Karpas-422 (cell line): ENCODE measurements around the gene ADAMTS4. TPM values are rescaled to one million over a fixed set of nuclear protein-coding genes. Genes with fewer than 3 reads are reported as not detected.
"Not testable (repeated sequence)": the region's sequence is repeated elsewhere in the genome, so short reads cannot be mapped to it uniquely, and the experiment has no call there.

Source experiments
- DNase-seq: peaks from one replicate; pipeline ENCODE4 v3.0.0-alpha.2; 2015
- H2AFZ ChIP-seq: fragments of 200-600 bp; sonication (generic); 2 replicates; pipeline ENCODE4 v1.6.1; 2014; ENCODE audit warnings: antibody characterized with exemption, low read length, mixed read lengths
- H3K27ac ChIP-seq: fragments of 200-600 bp; sonication (generic); 2 replicates; pipeline ENCODE4 v1.5.1; 2014; ENCODE audit warnings: mild to moderate bottlenecking, low read length, moderate library complexity
- H3K27me3 ChIP-seq: fragments of 200-600 bp; sonication (generic); 2 replicates; pipeline ENCODE4 v1.6.1; 2014; ENCODE audit warnings: low read length, mixed read lengths
- H3K36me3 ChIP-seq: fragments of 200-600 bp; sonication (generic); 2 replicates; pipeline ENCODE4 v1.6.1; 2014; ENCODE audit warnings: low read length, mixed read lengths; ENCODE audit not compliant: insufficient read depth
- H3K4me1 ChIP-seq: fragments of 200-600 bp; sonication (generic); 2 replicates; pipeline ENCODE4 v1.6.1; 2014; ENCODE audit warnings: mild to moderate bottlenecking, low read length, mixed read lengths
- H3K4me2 ChIP-seq: fragments of 200-600 bp; sonication (generic); 2 replicates; pipeline ENCODE4 v1.6.1; 2014; ENCODE audit warnings: low read length, low read depth, mild to moderate bottlenecking; ENCODE audit not compliant: poor library complexity, severe bottlenecking
- H3K4me3 ChIP-seq: fragments of 200-600 bp; sonication (generic); 2 replicates; pipeline ENCODE4 v1.5.1; 2014; ENCODE audit warnings: mild to moderate bottlenecking, antibody characterized with exemption, low read length, mixed read lengths
- H3K79me2 ChIP-seq: fragments of 200-600 bp; sonication (generic); 2 replicates; pipeline ENCODE4 v1.6.1; 2014; ENCODE audit warnings: mild to moderate bottlenecking, low read length, mixed read lengths
- H3K9ac ChIP-seq: fragments of 200-600 bp; sonication (generic); 2 replicates; pipeline ENCODE4 v1.6.0; 2014; ENCODE audit warnings: low read length
- H3K9me2 ChIP-seq: fragments of 200-600 bp; sonication (generic), shearing (Covaris generic); replicated peaks from 2 replicates; pipeline ENCODE4 v1.6.0; 2014; ENCODE audit warnings: mild to moderate bottlenecking, low read length, moderate library complexity; ENCODE audit not compliant: insufficient read depth
- H3K9me3 ChIP-seq: fragments of 300-700, 200-600 bp; sonication (generic); 2 replicates; pipeline ENCODE4 v1.6.1; 2014; ENCODE audit warnings: low read length, mixed read lengths
- H4K20me1 ChIP-seq: fragments of 200-600 bp; sonication (generic); 2 replicates; pipeline ENCODE4 v1.6.1; 2014; ENCODE audit warnings: mild to moderate bottlenecking, antibody characterized with exemption, low read length, low read depth; ENCODE audit not compliant: insufficient read depth
- total RNA-seq: library from RNA; depleted of rRNA; stranded (reverse); fragments of >200 nt; shearing (Covaris generic); gene quantifications from 2 replicates; pipeline ENCODE4 v1.2.3, GENCODE V29; 2014; ENCODE audit warnings: low replicate concordance

Gene ADAMTS4
- total RNA-seq, 1 experiment from 2014 or later: 0.15 TPM

DNA sequence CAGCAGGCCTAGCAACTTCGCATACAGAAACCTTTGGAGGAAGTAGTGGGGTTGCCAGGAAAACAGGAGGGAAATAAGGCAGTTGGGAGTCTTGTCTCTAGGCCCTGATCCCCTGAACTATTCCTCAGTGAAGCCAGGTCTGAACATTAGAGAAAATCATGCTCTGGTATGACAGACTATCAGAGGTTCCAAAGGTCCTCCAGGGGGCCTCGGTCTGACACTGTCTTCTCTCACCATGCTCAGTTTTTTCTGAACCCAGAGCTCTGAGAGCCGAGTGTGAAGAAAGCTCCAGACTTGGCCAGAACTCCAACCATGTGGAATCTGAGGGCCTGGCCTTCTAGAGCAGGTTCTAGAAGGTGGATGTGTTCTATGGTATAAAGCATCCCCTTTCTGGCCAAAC lies 31.0 kb upstream of the ADAMTS4 start:
- H3K9me2 ChIP-seq: no peaks in the 10 kb centered on the region
- peak; percentile 73 for DNase-seq
- peaks cover 20% of the 10 kb centered on the region for H3K4me1 ChIP-seq
- H3K27me3 ChIP-seq: no peaks in the 10 kb centered on the region
- no peak overlapping the region for H3K27ac ChIP-seq
- H3K79me2 ChIP-seq: 0 out of 2 replicates have a peak, but pooled peaks cover 4% of the 10 kb centered on the region
- H3K9me3 ChIP-seq: no peaks in the 10 kb centered on the region
- no peak overlapping the region for H3K4me3 ChIP-seq
- H4K20me1 ChIP-seq: no peaks in the 10 kb centered on the region
- H3K4me2 ChIP-seq: no peak overlapping the region
- peaks cover 12% of the 10 kb centered on the region; the same call in 1 of the 2 replicates for H3K36me3 ChIP-seq
- H3K9ac ChIP-seq: no peak overlapping the region
- no peak overlapping the region for H2AFZ ChIP-seq

DNA sequence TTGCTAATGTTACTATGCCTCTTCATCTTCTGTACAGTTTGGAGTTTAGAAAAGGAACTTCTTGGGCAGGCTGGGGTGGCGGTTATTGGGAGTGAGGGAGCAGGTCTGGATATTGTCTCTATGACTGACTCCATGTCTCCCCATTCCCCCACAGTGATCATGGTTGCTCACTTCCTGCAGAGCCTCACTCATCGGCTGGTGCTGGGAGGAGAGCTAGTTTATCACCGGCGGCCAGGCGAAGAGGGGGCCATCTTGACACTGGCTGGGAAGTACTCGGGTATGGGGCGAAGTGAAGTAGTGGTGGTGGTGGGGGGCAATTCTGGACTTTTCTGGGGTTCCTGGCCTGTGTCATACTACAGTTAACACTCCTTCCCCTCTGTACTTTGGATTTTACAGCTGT lies 29.2 kb upstream of the ADAMTS4 start:
- H4K20me1 ChIP-seq: no peaks in the 10 kb centered on the region
- H3K9me2 ChIP-seq: no peaks in the 10 kb centered on the region
- no peak overlapping the region for H2AFZ ChIP-seq
- peaks cover 20% of the 10 kb centered on the region for H3K4me1 ChIP-seq
- H3K36me3 ChIP-seq: peaks cover 12% of the 10 kb centered on the region; the same call in 1 of the 2 replicates
- H3K4me2 ChIP-seq: peak overlapping the region; percentile 87
- DNase-seq: no peak
- no peaks in the 10 kb centered on the region for H3K27me3 ChIP-seq
- no peak overlapping the region for H3K27ac ChIP-seq
- H3K9me3 ChIP-seq: no peaks in the 10 kb centered on the region
- no peak overlapping the region for H3K9ac ChIP-seq
- H3K4me3 ChIP-seq: no peak overlapping the region
- H3K79me2 ChIP-seq: 0 out of 2 replicates have a peak, but pooled peaks cover 4% of the 10 kb centered on the region

DNA sequence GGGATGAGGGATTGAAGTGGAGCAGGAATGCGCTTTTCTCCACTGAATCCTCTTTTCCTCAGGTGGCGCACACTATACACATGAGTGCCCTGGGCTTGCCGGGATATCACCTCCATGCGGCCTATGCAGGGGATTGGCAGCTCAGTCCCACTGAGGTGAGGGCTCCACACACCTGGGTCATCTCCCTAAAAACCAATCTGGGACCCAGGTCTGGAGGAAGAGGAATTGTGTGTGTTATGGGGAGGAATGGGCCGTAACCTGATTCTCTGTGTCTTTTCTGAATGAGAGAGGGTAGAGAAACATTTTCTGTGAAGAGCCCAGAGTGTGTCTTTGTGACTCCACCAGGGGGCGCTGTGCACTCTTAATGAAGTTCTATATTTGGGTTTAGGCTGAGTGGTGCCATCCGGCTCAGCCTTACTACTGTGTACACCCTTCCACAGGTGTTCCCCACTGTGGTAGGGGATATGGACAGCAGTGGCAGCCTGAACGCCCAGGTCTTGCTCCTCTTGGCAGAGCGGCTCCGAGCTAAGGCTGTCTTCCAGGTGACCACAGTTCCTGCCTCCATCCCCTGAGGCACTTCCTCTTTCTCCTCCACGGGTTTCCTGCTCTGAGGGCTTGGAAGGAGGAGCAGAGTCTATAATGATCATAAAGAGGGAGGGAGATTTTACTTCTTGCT lies 28.5 kb upstream of the ADAMTS4 start:
- no peaks in the 10 kb centered on the region for H4K20me1 ChIP-seq
- H3K27ac ChIP-seq: peak overlapping the region; percentile 43
- H3K79me2 ChIP-seq: 0 out of 2 replicates have a peak, but pooled peaks cover 4% of the 10 kb centered on the region
- peak overlapping the region; percentile 79 for H3K4me3 ChIP-seq
- peak overlapping the region; percentile 53; the same call in 1 of the 2 replicates for H2AFZ ChIP-seq
- H3K9ac ChIP-seq: peak overlapping the region; percentile 73
- H3K9me2 ChIP-seq: no peaks in the 10 kb centered on the region
- no peaks in the 10 kb centered on the region for H3K9me3 ChIP-seq
- no peaks in the 10 kb centered on the region for H3K27me3 ChIP-seq
- H3K4me1 ChIP-seq: peaks cover 20% of the 10 kb centered on the region
- peak; percentile 95 for DNase-seq
- peaks cover 12% of the 10 kb centered on the region; the same call in 1 of the 2 replicates for H3K36me3 ChIP-seq
- peak overlapping the region; percentile 87 for H3K4me2 ChIP-seq

DNA sequence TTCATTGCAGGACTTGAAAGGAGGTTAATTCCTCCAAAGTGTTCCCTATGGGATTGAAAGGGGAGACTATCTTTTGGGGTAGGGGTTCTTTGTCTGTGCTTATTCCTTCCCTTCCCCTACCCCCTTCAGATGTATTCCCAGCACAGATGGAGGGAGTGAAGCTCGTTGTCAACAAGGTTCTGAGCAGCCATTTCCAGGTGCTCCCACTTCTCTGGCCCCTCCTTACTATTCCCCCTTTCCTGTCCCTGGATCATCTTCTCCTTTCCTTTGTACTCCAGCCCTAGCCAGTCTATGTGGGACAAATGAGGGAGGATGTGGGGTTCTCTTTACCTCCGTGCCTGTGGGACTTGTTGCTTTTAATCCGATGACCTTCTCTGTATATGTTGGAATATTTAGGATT lies 27.9 kb upstream of the ADAMTS4 start:
- no peaks in the 10 kb centered on the region for H3K9me3 ChIP-seq
- peak overlapping the region; percentile 73 for H3K9ac ChIP-seq

DNA sequence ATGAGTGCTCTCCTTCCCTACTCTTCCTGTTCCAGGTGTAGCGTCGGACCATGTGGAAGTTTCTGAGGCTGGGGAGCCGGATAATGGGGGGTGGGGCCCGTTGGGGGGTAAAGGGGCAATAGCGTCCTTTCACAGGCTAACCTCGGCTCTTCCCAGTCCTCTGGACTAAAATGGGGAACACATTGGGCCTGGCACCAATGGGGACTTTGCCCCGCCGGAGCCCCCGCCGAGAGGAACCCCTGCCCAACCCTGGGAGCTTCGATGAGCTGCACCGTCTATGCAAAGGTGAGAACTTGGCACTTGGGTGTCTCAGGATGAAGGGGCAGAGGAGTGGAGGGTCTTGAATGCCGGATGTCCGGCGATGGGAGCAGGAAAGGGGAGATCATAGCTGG lies 27.5 kb upstream of the ADAMTS4 start:
- H3K4me1 ChIP-seq: peaks cover 20% of the 10 kb centered on the region
- peak overlapping the region; percentile 87 for H3K4me2 ChIP-seq
- H3K9me2 ChIP-seq: no peaks in the 10 kb centered on the region
- H3K27ac ChIP-seq: peak overlapping the region; percentile 43
- H3K9me3 ChIP-seq: no peaks in the 10 kb centered on the region
- no peaks in the 10 kb centered on the region for H4K20me1 ChIP-seq
- H3K27me3 ChIP-seq: no peaks in the 10 kb centered on the region
- H2AFZ ChIP-seq: no peak overlapping the region
- peak; percentile 70 for DNase-seq
- H3K36me3 ChIP-seq: peaks cover 12% of the 10 kb centered on the region; the same call in 1 of the 2 replicates
- H3K4me3 ChIP-seq: peak overlapping the region; percentile 79
- 0 out of 2 replicates have a peak, but pooled peaks cover 4% of the 10 kb centered on the region for H3K79me2 ChIP-seq
- peak overlapping the region; percentile 73 for H3K9ac ChIP-seq

More for the DNA sequence above, 27.9 kb upstream of the ADAMTS4 start:
- Histone ChIP-seq H3K36me3 (peaks cover 12% of the 10 kb centered on the region; the same call in 1 of the 2 replicates), H2AFZ (peak overlapping the region; percentile 38; the same call in 1 of the 2 replicates), H3K27ac (peak overlapping the region; percentile 43), H3K4me3 (peak overlapping the region; percentile 79), H3K4me2 (peak overlapping the region; percentile 87), H3K4me1 (peaks cover 20% of the 10 kb centered on the region), H3K9me2 (no peaks in the 10 kb centered on the region), H3K79me2 (0 out of 2 replicates have a peak, but pooled peaks cover 4% of the 10 kb centered on the region), H3K27me3 (no peaks in the 10 kb centered on the region), H4K20me1 (no peaks in the 10 kb centered on the region)
- peak; percentile 45 for DNase-seq

DNA sequence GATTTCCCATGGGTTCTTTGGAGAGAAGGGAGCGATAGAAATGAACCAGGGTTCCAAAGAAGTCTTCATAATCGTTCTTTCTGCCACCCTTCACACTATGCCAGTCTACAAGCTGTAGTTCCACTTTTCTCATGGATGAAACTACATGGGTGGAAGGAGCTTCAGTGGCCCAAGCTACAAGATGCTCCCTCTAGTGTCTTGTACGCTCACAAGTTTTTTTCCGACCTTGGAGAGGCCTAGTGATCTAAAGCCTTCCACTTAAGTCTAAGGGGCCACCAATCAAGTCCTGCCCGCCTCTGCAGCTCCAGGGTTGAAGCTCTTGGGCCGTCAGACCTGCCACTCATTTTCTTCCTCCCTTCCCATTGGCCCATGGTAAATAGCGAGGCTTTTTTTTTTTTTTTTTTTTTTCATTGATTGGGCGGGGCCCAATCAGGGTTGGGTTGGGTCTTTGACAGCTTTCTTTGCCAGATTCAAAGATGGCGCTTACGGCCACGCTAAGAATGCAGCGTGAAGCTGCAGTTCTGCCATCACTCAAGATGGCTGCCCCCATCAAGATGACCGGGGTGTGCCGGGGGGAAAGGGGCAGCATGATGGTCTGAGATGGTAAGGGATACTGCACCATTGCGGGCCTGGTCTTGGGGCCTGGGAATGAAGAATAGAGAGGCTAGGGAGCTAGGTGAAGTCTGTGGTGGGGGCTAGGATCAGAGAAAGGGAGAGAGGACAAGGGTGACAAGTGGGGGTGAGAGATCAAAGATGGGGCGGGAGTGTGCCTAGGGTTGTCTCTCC lies 26.9 kb upstream of the ADAMTS4 start, which contains the start of gene TOMM40L:
TSS of gene TOMM40L (plus strand) at position 527 of the 786 bp plus-strand sequence. CDS start 430 bp downstream, outside the sequence.
- no peaks in the 10 kb centered on the region for H4K20me1 ChIP-seq
- peaks cover 12% of the 10 kb centered on the region; the same call in 1 of the 2 replicates for H3K36me3 ChIP-seq
- peaks cover 20% of the 10 kb centered on the region for H3K4me1 ChIP-seq
- H3K27me3 ChIP-seq: no peaks in the 10 kb centered on the region
- 0 out of 2 replicates have a peak, but pooled peaks cover 4% of the 10 kb centered on the region for H3K79me2 ChIP-seq
- peak within 1 kb of the TSS; percentile 87 for H3K4me2 ChIP-seq
- H3K9me2 ChIP-seq: no peaks in the 10 kb centered on the region
- peak; percentile 100 for DNase-seq
- peak within 1 kb of the TSS; percentile 54 for H2AFZ ChIP-seq
- H3K9ac ChIP-seq: peak within 1 kb of the TSS; percentile 73
- no peaks in the 10 kb centered on the region for H3K9me3 ChIP-seq
- H3K27ac ChIP-seq: peak within 1 kb of the TSS; percentile 43
- H3K4me3 ChIP-seq: peak within 1 kb of the TSS; percentile 79

- no peak overlapping the region for H3K27ac ChIP-seq
- DNase-seq: no peak
- H2AFZ ChIP-seq: peak overlapping the region; percentile 54
- H4K20me1 ChIP-seq: no peaks in the 10 kb centered on the region
- H3K4me3 ChIP-seq: peak overlapping the region; percentile 5; the same call in 1 of the 2 replicates
- H3K4me2 ChIP-seq: peak overlapping the region; percentile 18
- no peaks in the 10 kb centered on the region for H3K27me3 ChIP-seq
- peaks cover 20% of the 10 kb centered on the region for H3K4me1 ChIP-seq
- no peaks in the 10 kb centered on the region for H3K9me2 ChIP-seq
- 0 out of 2 replicates have a peak, but pooled peaks cover 4% of the 10 kb centered on the region for H3K79me2 ChIP-seq
- peaks cover 12% of the 10 kb centered on the region; the same call in 1 of the 2 replicates for H3K36me3 ChIP-seq
- H3K9me3 ChIP-seq: no peaks in the 10 kb centered on the region
- H3K9ac ChIP-seq: peak overlapping the region; percentile 2; the same call in 1 of the 2 replicates
These were observed 26.3 kb upstream of the ADAMTS4 start for GRCh38 chr1:161225178-161225533.

- not testable (repeated sequence) for H3K9me2 ChIP-seq, H3K4me3 ChIP-seq, H3K4me2 ChIP-seq, H3K27ac ChIP-seq, H2AFZ ChIP-seq, H4K20me1 ChIP-seq, H3K79me2 ChIP-seq, H3K27me3 ChIP-seq, DNase-seq, H3K9me3 ChIP-seq, H3K9ac ChIP-seq
- H3K4me1 ChIP-seq: peaks cover 20% of the 10 kb centered on the region
- peaks cover 11% of the 10 kb centered on the region; the same call in 1 of the 2 replicates for H3K36me3 ChIP-seq
These were observed 25.8 kb upstream of the ADAMTS4 start for GRCh38 chr1:161224695-161225087.
